Large intestine (tissue), 12 donors: ENCODE results near the gene SLC12A1. TPM values are rescaled to one million over a fixed set of nuclear protein-coding genes. Genes with fewer than 3 reads are reported as not detected.
A peak's percentile ranks its signal among the peaks of the same experiment; 100 is the strongest.

Source experiments
- DNase-seq, 2 donors: peaks; one replicate each; pipeline versions ENCODE4 v3.0.0 to v3.0.0-alpha.2; 2013
- H3K27ac ChIP-seq: one replicate; pipeline ENCODE4 v1.5.1; 2013; ENCODE audit warnings: low read length
- H3K27me3 ChIP-seq: 2 replicates; pipeline ENCODE4 v1.6.1; 2013; ENCODE audit warnings: low read length; ENCODE audit not compliant: control insufficient read depth, insufficient read depth
- H3K36me3 ChIP-seq: 2 replicates; pipeline ENCODE4 v1.6.1; 2013; ENCODE audit warnings: low read length; ENCODE audit not compliant: control insufficient read depth, insufficient read depth
- H3K4me1 ChIP-seq: one replicate; pipeline ENCODE4 v1.6.1; 2013; ENCODE audit warnings: low read length; ENCODE audit not compliant: control insufficient read depth, insufficient read depth
- H3K4me3 ChIP-seq: one replicate; pipeline ENCODE4 v1.5.1; 2013; ENCODE audit warnings: low read length
- H3K9me3 ChIP-seq: one replicate; pipeline ENCODE4 v1.6.1; 2013; ENCODE audit warnings: mild to moderate bottlenecking, low read depth, low read length, moderate library complexity; ENCODE audit not compliant: control insufficient read depth
- WGBS: methylation state at CpG from one replicate; pipeline ENCODE4 v1.1.5; 2013; ENCODE audit warnings: low lambda C conversion rate; ENCODE audit not compliant: insufficient coverage; 5-methylcytosine and 5-hydroxymethylcytosine counted together
- long read RNA-seq, 11 donors: transcript quantifications; one replicate each; lab custom pipeline, GENCODE V29; 2026
- polyA plus RNA-seq: library from polyadenylated mRNA; unstranded; fragments of 120-200 nt; gene quantifications from one replicate; pipeline ENCODE4 v1.2.1, GENCODE V29; 2013

Gene SLC12A1
- polyA plus RNA-seq: 0.10 TPM
- long read RNA-seq, donor 1: 0 reads
- long read RNA-seq, donor 2: 0 reads
- long read RNA-seq, donor 3: 0 reads
- long read RNA-seq, donor 4: 0 reads
- long read RNA-seq, donor 5: 0 reads
- long read RNA-seq, donor 6: 0 reads
- long read RNA-seq, donor 7, full-length matches to known transcripts: 1 of 1 reads
- long read RNA-seq, donor 7, partial matches to known transcripts: 0 of 1 reads
- long read RNA-seq, donor 7, other reads (novel, unspliced or antisense): 0 of 1 reads
- long read RNA-seq, donor 8: 0 reads
- long read RNA-seq, donor 9, full-length matches to known transcripts: 1 of 1 reads
- long read RNA-seq, donor 9, partial matches to known transcripts: 0 of 1 reads
- long read RNA-seq, donor 9, other reads (novel, unspliced or antisense): 0 of 1 reads
- long read RNA-seq, donor 10: 0 reads
- long read RNA-seq, donor 11: 0 reads

GRCh38 chr15:48205981-48206380, at the start of gene SLC12A1:
TSS of gene SLC12A1 (plus strand) at chr15:48206302. CDS start at chr15:48207720, 1,418 bp downstream.
- Histone ChIP-seq H3K27ac (no peak within 1 kb of the TSS), H3K4me1 (no peaks in the 10 kb centered on the region), H3K36me3 (no peaks in the 10 kb centered on the region), H3K9me3 (no peaks in the 10 kb centered on the region), H3K4me3 (no peak within 1 kb of the TSS), H3K27me3 (peaks cover 2% of the 10 kb centered on the region)
- WGBS: 91% methylated on average over 1 of the region's 1 CpG
- DNase-seq: no peak

DNA sequence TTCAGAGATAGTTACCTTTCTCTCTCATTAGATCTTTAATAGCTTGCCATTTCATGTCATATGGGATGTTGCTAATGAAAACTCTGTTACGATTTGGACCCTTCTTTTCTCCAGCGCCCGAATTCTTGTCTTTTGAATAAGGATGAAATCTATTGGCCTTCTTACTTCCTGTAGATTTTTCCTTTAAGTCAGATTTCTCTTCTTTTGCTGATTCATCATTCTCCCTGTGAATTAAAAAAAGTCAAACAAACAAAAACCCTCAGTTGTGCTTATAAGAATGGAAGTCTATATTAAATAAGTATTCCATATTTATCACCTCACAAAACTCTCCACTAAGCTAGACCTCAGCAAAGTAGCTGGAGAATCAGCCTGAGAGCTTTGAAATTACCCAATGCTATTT, 37.5 kb upstream of the SLC12A1 start:
- Histone ChIP-seq H3K27me3 (no peaks in the 10 kb centered on the region), H3K36me3 (no peaks in the 10 kb centered on the region), H3K27ac (no peak overlapping the region), H3K4me1 (no peaks in the 10 kb centered on the region), H3K4me3 (no peak overlapping the region), H3K9me3 (no peaks in the 10 kb centered on the region)
- DNase-seq: no peak
- WGBS: 62% methylated on average over 3 of the region's 3 CpGs

- Histone ChIP-seq H3K9me3 (no peaks in the 10 kb centered on the region), H3K27ac (no peak overlapping the region), H3K36me3 (no peaks in the 10 kb centered on the region), H3K4me1 (no peaks in the 10 kb centered on the region), H3K27me3 (no peaks in the 10 kb centered on the region), H3K4me3 (no peak overlapping the region)
- WGBS: no CpG with 5 or more reads among the region's 1 CpG
- DNase-seq: no peak
These were observed 35.1 kb upstream of the SLC12A1 start for GRCh38 chr15:48170981-48171380.

DNA sequence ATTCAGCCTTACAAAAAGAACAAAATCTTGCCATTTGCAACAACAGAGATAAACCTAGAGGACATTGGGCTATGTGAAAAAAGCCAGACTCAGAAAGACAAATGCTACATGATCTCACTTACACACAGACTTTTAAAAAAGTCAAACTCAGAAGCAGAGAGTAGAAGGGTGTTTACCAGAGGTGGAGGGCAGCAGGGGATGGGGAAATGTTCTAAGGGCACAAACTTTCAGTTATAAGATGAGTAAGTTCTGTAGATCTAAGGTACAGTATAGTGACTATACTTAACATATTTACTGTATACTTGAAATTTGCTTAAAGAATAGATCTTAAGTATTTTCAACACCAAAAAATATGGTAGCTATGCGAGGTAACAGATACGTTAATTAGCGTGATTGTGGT, 31.0 kb upstream of the SLC12A1 start:
- no peak overlapping the region for H3K27ac ChIP-seq
- WGBS: 100% methylated on average over 3 of the region's 3 CpGs
- DNase-seq: no peak

DNA sequence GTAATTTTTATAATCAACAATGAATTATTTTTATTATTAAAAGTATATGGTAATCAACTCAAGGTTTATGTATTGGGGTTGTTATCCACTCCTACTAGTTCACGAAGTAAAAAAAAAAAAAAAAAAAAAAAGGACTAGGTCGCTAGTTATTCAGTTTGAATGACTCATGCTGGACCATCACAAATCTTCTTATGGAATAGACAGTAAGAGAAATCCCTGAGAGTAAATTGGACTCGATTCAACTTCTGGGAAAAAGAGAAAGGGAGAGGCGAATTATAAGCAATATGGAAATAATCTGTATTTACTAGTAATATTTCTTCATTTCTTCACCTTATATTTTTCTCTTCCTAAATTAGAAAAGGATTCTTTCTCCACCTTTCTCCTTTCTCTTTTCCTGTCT, 30.0 kb upstream of the SLC12A1 start:
- Histone ChIP-seq H3K9me3 (no peaks in the 10 kb centered on the region), H3K27me3 (peaks cover 6% of the 10 kb centered on the region), H3K4me1 (no peaks in the 10 kb centered on the region), H3K4me3 (no peak overlapping the region), H3K27ac (no peak overlapping the region), H3K36me3 (no peaks in the 10 kb centered on the region)
- no peak for DNase-seq
- 100% methylated on average over 2 of the region's 4 CpGs for WGBS

More for the DNA sequence above, 31.0 kb upstream of the SLC12A1 start:
- no peaks in the 10 kb centered on the region for H3K4me1 ChIP-seq
- H3K4me3 ChIP-seq: no peak overlapping the region
- no peaks in the 10 kb centered on the region for H3K9me3 ChIP-seq
- no peaks in the 10 kb centered on the region for H3K36me3 ChIP-seq
- peaks cover 5% of the 10 kb centered on the region for H3K27me3 ChIP-seq

DNA sequence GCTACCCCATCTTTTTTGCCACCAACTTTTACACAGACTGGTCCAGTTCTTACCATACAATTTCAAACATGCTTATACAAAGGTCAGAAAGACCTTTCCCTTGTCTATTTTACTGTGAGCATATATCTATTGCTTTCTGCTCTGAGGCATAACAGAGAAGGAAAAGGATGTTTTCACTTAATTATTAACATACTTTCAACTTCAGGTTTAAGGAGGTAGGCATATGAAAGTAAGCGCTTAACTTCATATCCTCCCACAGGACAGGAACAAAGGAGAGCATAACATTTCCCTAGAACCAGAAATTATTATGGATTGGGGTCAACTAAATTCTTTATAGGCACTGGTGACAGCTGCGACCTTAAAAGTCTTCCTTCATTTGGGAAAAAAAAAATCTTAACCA, 29.1 kb upstream of the SLC12A1 start:
- peaks cover 8% of the 10 kb centered on the region for H3K27me3 ChIP-seq
- peak in 1 of 2 donors; percentile 9 for DNase-seq
- WGBS: 100% methylated on average over 1 of the region's 2 CpGs
- H3K9me3 ChIP-seq: no peaks in the 10 kb centered on the region
- H3K4me1 ChIP-seq: no peaks in the 10 kb centered on the region
- H3K4me3 ChIP-seq: peak overlapping the region; percentile 54
- no peaks in the 10 kb centered on the region for H3K36me3 ChIP-seq
- H3K27ac ChIP-seq: no peak overlapping the region

- no peaks in the 10 kb centered on the region for H3K36me3 ChIP-seq
- peaks cover 8% of the 10 kb centered on the region for H3K27me3 ChIP-seq
- H3K4me1 ChIP-seq: no peaks in the 10 kb centered on the region
- WGBS: 0% methylated on average over 2 of the region's 10 CpGs
- peak overlapping the region; percentile 54 for H3K4me3 ChIP-seq
- H3K27ac ChIP-seq: peak overlapping the region; percentile 58
- peak; percentile 38 to 82 for DNase-seq
- no peaks in the 10 kb centered on the region for H3K9me3 ChIP-seq
These were observed 28.7 kb upstream of the SLC12A1 start for GRCh38 chr15:48177383-48177765.

- DNase-seq: peak; percentile 42 to 82
- no CpG with 5 or more reads among the region's 71 CpGs for WGBS
- Histone ChIP-seq H3K4me1 (no peaks in the 10 kb centered on the region), H3K27me3 (peaks cover 8% of the 10 kb centered on the region), H3K9me3 (no peaks in the 10 kb centered on the region), H3K4me3 (peak within 1 kb of the TSS; percentile 54), H3K36me3 (no peaks in the 10 kb centered on the region), H3K27ac (peak within 1 kb of the TSS; percentile 58)
These were observed 28.1 kb upstream of the SLC12A1 start, which contains the start of gene MYEF2 for GRCh38 chr15:48177766-48178647. TSS of gene MYEF2 (minus strand) at chr15:48178295. CDS start at chr15:48178237, 58 bp downstream.

GRCh38 chr15:48178648-48178931, 27.5 kb upstream of the SLC12A1 start:
- no CpG with 5 or more reads among the region's 1 CpG for WGBS
- Histone ChIP-seq H3K36me3 (no peaks in the 10 kb centered on the region), H3K4me3 (peak overlapping the region; percentile 54), H3K27me3 (peaks cover 8% of the 10 kb centered on the region), H3K4me1 (no peaks in the 10 kb centered on the region), H3K27ac (no peak overlapping the region), H3K9me3 (no peaks in the 10 kb centered on the region)
- DNase-seq: no peak

DNA sequence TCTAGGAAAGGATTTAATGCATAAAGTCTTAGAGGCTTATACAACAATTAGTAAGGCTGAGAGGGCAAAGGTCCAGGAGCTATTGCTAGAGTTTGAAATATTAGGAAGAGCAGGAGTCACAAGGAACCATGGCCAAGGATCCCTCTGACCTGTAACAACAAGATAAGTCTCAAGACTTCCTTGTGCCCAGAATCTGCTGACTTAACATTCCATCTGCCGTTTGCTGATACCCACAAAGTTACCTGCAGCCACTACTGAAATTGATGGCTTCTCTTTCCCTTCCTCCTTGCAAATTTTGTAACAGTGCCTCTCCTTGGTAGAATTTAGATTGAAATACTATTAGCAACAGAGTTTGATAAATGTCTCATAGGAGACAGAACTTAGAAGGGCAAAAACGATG, 23.4 kb upstream of the SLC12A1 start:
- no peak overlapping the region for H3K4me3 ChIP-seq
- no peaks in the 10 kb centered on the region for H3K4me1 ChIP-seq
- peak; percentile 12 to 35 for DNase-seq
- no peaks in the 10 kb centered on the region for H3K9me3 ChIP-seq
- no peak overlapping the region for H3K27ac ChIP-seq
- 80% methylated on average over 1 of the region's 2 CpGs for WGBS
- H3K36me3 ChIP-seq: no peaks in the 10 kb centered on the region
- peaks cover 8% of the 10 kb centered on the region for H3K27me3 ChIP-seq
